ENCODE results near the gene ELOF1. TPM values are rescaled to one million over a fixed set of nuclear protein-coding genes. Genes with fewer than 3 reads are reported as not detected.
"Not testable (repeated sequence)": the region's sequence is repeated elsewhere in the genome, so short reads cannot be mapped to it uniquely, and the experiment has no call there.

Gene ELOF1
- total and polyA plus RNA-seq, 2 donors, result 54.9 to 62.4 TPM

DNA sequence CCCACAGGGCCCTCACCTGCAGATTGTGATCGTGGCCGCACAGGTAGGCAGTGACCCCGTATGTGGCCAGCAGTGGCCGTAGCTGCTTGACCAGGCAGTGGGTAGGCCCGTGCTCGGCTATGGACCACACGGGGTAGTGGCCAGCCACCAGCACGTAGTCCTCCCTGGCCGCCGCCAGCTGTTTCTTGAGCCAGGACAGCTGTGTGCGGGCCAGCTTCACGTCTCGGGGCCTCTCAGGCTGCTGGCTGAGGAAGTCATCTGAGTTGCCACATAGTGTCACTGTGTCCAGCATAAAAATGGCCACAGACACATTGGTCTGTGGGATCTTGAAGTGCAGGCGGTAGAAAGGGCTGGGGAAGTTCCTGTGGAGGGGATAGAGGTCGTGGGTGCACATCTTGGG lies 17.2 kb upstream of the ELOF1 start:
- Histone ChIP-seq H3K9me3 (ENCODE audit: control insufficient read depth in 2 of 2, insufficient read depth in 1 of 2, low read length in 1 of 2) (no peaks in the 10 kb centered on the region), H3K4me1 (ENCODE audit: control insufficient read depth in 2 of 2, insufficient read depth in 2 of 2, low read length in 2 of 2) (peaks cover 12 to 30% of the 10 kb centered on the region in 2 donors), H3K27ac (ENCODE audit: low read depth in 1 of 2, low read length in 1 of 2) (no peak overlapping the region), H3K36me3 (ENCODE audit: control insufficient read depth in 2 of 2, insufficient read depth in 2 of 2, low read length in 1 of 2) (peaks cover 0 to 7% of the 10 kb centered on the region in 2 donors), H3K27me3 (ENCODE audit: control insufficient read depth in 2 of 2, insufficient read depth in 1 of 2, low read length in 1 of 2) (peaks cover 0 to 7% of the 10 kb centered on the region in 2 donors), H3K4me3 (ENCODE audit: low read length in 2 of 2) (no peak overlapping the region)
- no peak for DNase-seq (ENCODE audit: low read depth in 6 of 9, low spot score in 9 of 9)
- 93% methylated on average over 15 of the region's 15 CpGs for WGBS

DNA sequence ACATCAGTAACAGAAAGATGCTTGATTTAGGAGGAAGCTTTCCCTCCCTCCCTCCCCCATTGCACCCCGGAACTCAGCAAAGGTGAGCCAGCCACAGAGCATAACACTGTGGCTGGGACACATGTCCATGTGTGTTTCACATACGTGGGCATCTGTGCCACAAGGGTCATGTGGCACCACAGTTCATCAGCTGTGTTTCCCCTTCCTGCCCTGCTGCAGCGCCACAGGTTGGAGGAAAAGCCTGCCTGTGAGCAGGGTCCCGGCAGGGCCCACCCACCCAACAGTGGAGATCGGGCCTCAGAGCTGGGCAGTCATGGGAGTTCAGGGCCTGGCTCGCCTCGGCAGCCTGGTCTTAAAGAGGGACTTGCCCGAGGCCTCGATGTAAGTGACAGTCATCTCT lies 15.7 kb upstream of the ELOF1 start:
- WGBS, result 73% methylated on average over 9 of the region's 9 CpGs
- Histone ChIP-seq H3K36me3 (ENCODE audit: control insufficient read depth in 2 of 2, insufficient read depth in 2 of 2, low read length in 1 of 2) (peaks cover 0 to 7% of the 10 kb centered on the region in 2 donors), H3K9me3 (ENCODE audit: control insufficient read depth in 2 of 2, insufficient read depth in 1 of 2, low read length in 1 of 2) (no peaks in the 10 kb centered on the region), H3K4me3 (ENCODE audit: low read length in 2 of 2) (no peak overlapping the region), H3K4me1 (ENCODE audit: control insufficient read depth in 2 of 2, insufficient read depth in 2 of 2, low read length in 2 of 2) (peaks cover 10 to 25% of the 10 kb centered on the region in 2 donors), H3K27me3 (ENCODE audit: control insufficient read depth in 2 of 2, insufficient read depth in 1 of 2, low read length in 1 of 2) (peaks cover 0 to 7% of the 10 kb centered on the region in 2 donors), H3K27ac (ENCODE audit: low read depth in 1 of 2, low read length in 1 of 2) (no peak overlapping the region)
- DNase-seq (ENCODE audit: low read depth in 6 of 9, low spot score in 9 of 9), result no peak

GRCh38 chr19:11573763-11574162 lies 14.7 kb upstream of the ELOF1 start:
- H3K4me1 ChIP-seq (ENCODE audit: control insufficient read depth in 2 of 2, insufficient read depth in 2 of 2, low read length in 2 of 2), result peaks cover 7 to 29% of the 10 kb centered on the region in 2 donors
- H3K27me3 ChIP-seq (ENCODE audit: control insufficient read depth in 2 of 2, insufficient read depth in 1 of 2, low read length in 1 of 2); H3K9me3 ChIP-seq (ENCODE audit: control insufficient read depth in 2 of 2, insufficient read depth in 1 of 2, low read length in 1 of 2); H3K4me3 ChIP-seq (ENCODE audit: low read length in 2 of 2); H3K27ac ChIP-seq (ENCODE audit: low read depth in 1 of 2, low read length in 1 of 2); H3K36me3 ChIP-seq (ENCODE audit: control insufficient read depth in 2 of 2, insufficient read depth in 2 of 2, low read length in 1 of 2); DNase-seq (ENCODE audit: low read depth in 6 of 9, low spot score in 9 of 9): not testable (repeated sequence)
- 88% methylated on average over 4 of the region's 4 CpGs for WGBS

GRCh38 chr19:11573354-11573753 lies 14.3 kb upstream of the ELOF1 start:
- H3K9me3 ChIP-seq (ENCODE audit: control insufficient read depth in 2 of 2, insufficient read depth in 1 of 2, low read length in 1 of 2); H3K27me3 ChIP-seq (ENCODE audit: control insufficient read depth in 2 of 2, insufficient read depth in 1 of 2, low read length in 1 of 2); H3K36me3 ChIP-seq (ENCODE audit: control insufficient read depth in 2 of 2, insufficient read depth in 2 of 2, low read length in 1 of 2); H3K27ac ChIP-seq (ENCODE audit: low read depth in 1 of 2, low read length in 1 of 2); DNase-seq (ENCODE audit: low read depth in 6 of 9, low spot score in 9 of 9); H3K4me3 ChIP-seq (ENCODE audit: low read length in 2 of 2): not testable (repeated sequence)
- peaks cover 2 to 27% of the 10 kb centered on the region in 2 donors for H3K4me1 ChIP-seq (ENCODE audit: control insufficient read depth in 2 of 2, insufficient read depth in 2 of 2, low read length in 2 of 2)
- 88% methylated on average over 6 of the region's 6 CpGs for WGBS

- WGBS, result 22% methylated on average over 5 of the region's 5 CpGs
- H3K4me1 ChIP-seq (ENCODE audit: control insufficient read depth in 2 of 2, insufficient read depth in 2 of 2, low read length in 2 of 2), result peaks cover 0 to 25% of the 10 kb centered on the region in 2 donors
- peak overlapping the region in 1 of 2 donors; percentile 62 for H3K27ac ChIP-seq (ENCODE audit: low read depth in 1 of 2, low read length in 1 of 2)
Measured at GRCh38 chr19:11570039-11570462, 11.0 kb upstream of the ELOF1 start.

DNA sequence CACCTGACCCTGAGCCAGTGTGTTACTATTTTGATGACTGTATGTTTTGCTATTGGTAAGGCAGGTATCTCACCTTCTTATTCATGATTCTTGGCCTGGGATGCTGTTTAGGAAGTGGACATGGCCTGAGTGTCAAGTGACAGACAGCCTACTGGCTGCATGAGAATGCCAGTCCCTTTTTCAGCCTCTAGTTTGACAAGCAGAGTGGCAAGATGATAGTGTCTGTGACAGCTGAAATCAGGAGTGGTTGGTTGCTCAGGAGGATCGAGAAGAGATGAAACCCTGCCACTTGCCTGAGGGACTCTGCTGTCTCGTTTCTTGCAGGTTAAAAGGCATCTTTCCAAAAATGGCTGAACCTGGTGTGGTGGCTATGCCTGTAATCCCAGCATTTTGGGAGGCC lies 7.1 kb upstream of the ELOF1 start:
- no peaks in the 10 kb centered on the region for H3K36me3 ChIP-seq (ENCODE audit: control insufficient read depth in 2 of 2, insufficient read depth in 2 of 2, low read length in 1 of 2)

More at GRCh38 chr19:11570039-11570462, 11.0 kb upstream of the ELOF1 start:
- Histone ChIP-seq H3K4me3 (ENCODE audit: low read length in 2 of 2) (no peak overlapping the region), H3K27me3 (ENCODE audit: control insufficient read depth in 2 of 2, insufficient read depth in 1 of 2, low read length in 1 of 2) (no peaks in the 10 kb centered on the region), H3K36me3 (ENCODE audit: control insufficient read depth in 2 of 2, insufficient read depth in 2 of 2, low read length in 1 of 2) (peaks cover 0 to 4% of the 10 kb centered on the region in 2 donors), H3K9me3 (ENCODE audit: control insufficient read depth in 2 of 2, insufficient read depth in 1 of 2, low read length in 1 of 2) (no peaks in the 10 kb centered on the region)
- DNase-seq (ENCODE audit: low read depth in 6 of 9, low spot score in 9 of 9), result peak in 2 of 9 donors; percentile 37 to 72

GRCh38 chr19:11565649-11565980 lies 6.6 kb upstream of the ELOF1 start:
- H3K9me3 ChIP-seq (ENCODE audit: control insufficient read depth in 2 of 2, insufficient read depth in 1 of 2, low read length in 1 of 2); H3K4me3 ChIP-seq (ENCODE audit: low read length in 2 of 2); H3K36me3 ChIP-seq (ENCODE audit: control insufficient read depth in 2 of 2, insufficient read depth in 2 of 2, low read length in 1 of 2); H3K27ac ChIP-seq (ENCODE audit: low read depth in 1 of 2, low read length in 1 of 2); H3K27me3 ChIP-seq (ENCODE audit: control insufficient read depth in 2 of 2, insufficient read depth in 1 of 2, low read length in 1 of 2); DNase-seq (ENCODE audit: low read depth in 6 of 9, low spot score in 9 of 9): not testable (repeated sequence)
- 97% methylated on average over 5 of the region's 5 CpGs for WGBS
- peaks cover 1 to 27% of the 10 kb centered on the region in 2 donors for H3K4me1 ChIP-seq (ENCODE audit: control insufficient read depth in 2 of 2, insufficient read depth in 2 of 2, low read length in 2 of 2)

More for the DNA sequence above, 7.1 kb upstream of the ELOF1 start:
- Histone ChIP-seq H3K4me1 (ENCODE audit: control insufficient read depth in 2 of 2, insufficient read depth in 2 of 2, low read length in 2 of 2) (peaks cover 0 to 25% of the 10 kb centered on the region in 2 donors), H3K27ac (ENCODE audit: low read depth in 1 of 2, low read length in 1 of 2) (no peak overlapping the region), H3K4me3 (ENCODE audit: low read length in 2 of 2) (no peak overlapping the region), H3K27me3 (ENCODE audit: control insufficient read depth in 2 of 2, insufficient read depth in 1 of 2, low read length in 1 of 2) (no peaks in the 10 kb centered on the region), H3K9me3 (ENCODE audit: control insufficient read depth in 2 of 2, insufficient read depth in 1 of 2, low read length in 1 of 2) (no peaks in the 10 kb centered on the region)
- WGBS, result 95% methylated on average over 2 of the region's 2 CpGs
- no peak for DNase-seq (ENCODE audit: low read depth in 6 of 9, low spot score in 9 of 9)

DNA sequence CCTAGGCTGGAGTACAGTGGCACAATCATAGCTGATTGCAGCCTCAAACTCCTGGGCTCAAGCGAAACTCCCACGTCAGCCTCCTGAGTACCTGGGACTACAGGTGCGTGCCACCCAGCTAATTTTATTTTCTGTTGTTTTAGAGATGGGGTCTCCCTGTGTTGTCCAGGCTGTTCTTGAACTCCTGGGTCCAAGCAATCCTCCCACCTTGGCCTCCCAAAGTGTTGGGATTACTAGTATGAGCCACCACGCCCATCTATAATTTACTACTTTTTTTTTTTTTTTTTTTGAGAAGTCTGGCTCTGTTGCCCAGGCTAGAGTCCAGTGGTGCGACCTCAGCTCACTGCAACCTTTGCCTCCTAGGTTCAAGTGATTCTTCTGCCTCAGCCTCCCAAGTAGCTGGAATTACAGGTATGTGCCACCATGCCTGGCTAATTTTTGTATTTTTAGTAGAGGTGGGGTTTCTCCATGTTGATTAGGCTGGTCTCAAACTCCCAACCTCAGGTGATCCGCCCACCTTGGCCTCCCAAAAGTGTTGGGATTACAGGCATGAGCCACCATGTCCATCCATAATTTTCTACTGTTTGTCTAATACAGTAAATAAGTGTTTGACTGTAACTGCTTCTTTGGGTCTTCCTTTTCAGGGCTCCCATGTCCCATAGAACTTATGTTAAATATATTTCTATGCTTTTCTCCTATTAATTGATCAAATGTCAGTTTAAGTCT lies 5.2 kb upstream of the ELOF1 start:
- 98% methylated on average over 6 of the region's 6 CpGs for WGBS
- H3K4me3 ChIP-seq (ENCODE audit: low read length in 2 of 2); H3K27ac ChIP-seq (ENCODE audit: low read depth in 1 of 2, low read length in 1 of 2); H3K9me3 ChIP-seq (ENCODE audit: control insufficient read depth in 2 of 2, insufficient read depth in 1 of 2, low read length in 1 of 2); DNase-seq (ENCODE audit: low read depth in 6 of 9, low spot score in 9 of 9); H3K36me3 ChIP-seq (ENCODE audit: control insufficient read depth in 2 of 2, insufficient read depth in 2 of 2, low read length in 1 of 2); H3K27me3 ChIP-seq (ENCODE audit: control insufficient read depth in 2 of 2, insufficient read depth in 1 of 2, low read length in 1 of 2): not testable (repeated sequence)
- H3K4me1 ChIP-seq (ENCODE audit: control insufficient read depth in 2 of 2, insufficient read depth in 2 of 2, low read length in 2 of 2), result peaks cover 7 to 25% of the 10 kb centered on the region in 2 donors

DNA sequence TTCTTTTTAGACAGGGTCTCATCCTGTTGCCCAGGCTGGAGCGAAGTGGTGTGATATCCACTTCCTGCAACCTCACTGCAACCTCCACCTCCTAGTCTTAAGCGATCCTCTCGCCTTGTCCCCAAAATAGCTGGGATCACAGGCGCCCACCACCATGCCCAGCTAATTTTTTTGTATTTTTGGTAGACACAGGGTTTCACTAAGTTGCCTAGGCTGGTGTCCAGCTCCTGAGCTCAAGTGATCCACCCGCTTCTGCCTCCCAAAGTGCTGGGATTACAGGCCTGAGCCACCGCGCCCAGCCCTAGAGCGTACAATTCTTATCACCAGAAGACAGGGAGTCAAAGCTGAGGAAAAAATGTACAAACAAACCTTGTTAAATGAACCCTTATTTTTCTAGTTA lies 4.5 kb upstream of the ELOF1 start:
- Histone ChIP-seq H3K27me3 (ENCODE audit: control insufficient read depth in 2 of 2, insufficient read depth in 1 of 2, low read length in 1 of 2) (no peaks in the 10 kb centered on the region), H3K36me3 (ENCODE audit: control insufficient read depth in 2 of 2, insufficient read depth in 2 of 2, low read length in 1 of 2) (no peaks in the 10 kb centered on the region), H3K9me3 (ENCODE audit: control insufficient read depth in 2 of 2, insufficient read depth in 1 of 2, low read length in 1 of 2) (no peaks in the 10 kb centered on the region), H3K4me3 (ENCODE audit: low read length in 2 of 2) (no peak overlapping the region), H3K4me1 (ENCODE audit: control insufficient read depth in 2 of 2, insufficient read depth in 2 of 2, low read length in 2 of 2) (peaks cover 8 to 23% of the 10 kb centered on the region in 2 donors), H3K27ac (ENCODE audit: low read depth in 1 of 2, low read length in 1 of 2) (no peak overlapping the region)
- whole genome bisulfite sequencing, result 96% methylated on average over 8 of the region's 8 CpGs
- no peak for DNase-seq (ENCODE audit: low read depth in 6 of 9, low spot score in 9 of 9)
